ENCODE data around the gene SCNN1B.

The SCNN1B gene

GRCh38 chr16:23406024-23406423 lies 103.9 kb downstream of the SCNN1B start:
- no peak for TF ChIP-seq CTCF (conservative IDR thresholded peaks at IDR 0.05; ENCODE audit: low read depth, low read length)

DNA sequence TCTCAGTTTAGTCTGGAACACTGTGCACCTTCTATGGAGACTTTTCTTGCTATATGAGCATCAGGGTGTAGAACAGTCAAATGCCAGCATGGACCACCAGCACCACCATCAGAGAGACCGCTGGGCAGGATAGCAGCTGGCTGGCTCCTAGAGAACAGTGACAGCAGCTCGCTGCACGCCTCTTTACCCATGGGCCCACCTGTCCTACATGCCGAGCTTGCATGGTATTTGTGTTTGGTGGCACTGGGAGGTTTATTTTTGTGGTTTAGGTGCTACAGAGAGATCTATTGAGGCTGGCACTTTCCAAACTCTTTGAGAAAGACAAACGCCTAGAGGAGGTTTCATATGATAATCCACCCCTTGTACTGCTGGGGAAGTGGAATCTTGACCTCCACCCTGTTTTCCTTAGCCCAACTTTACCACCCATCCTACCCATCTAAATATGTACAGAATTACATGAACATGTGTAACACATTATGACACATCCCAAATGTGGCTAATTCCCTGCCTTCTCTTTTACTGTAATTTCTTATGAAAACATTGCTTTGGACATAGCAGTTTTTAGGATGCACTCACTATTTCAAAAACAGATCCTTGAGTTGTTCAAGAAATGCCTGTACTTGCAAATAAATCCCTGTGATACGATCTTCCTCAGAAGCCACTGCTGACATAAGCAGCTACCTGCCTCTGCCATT lies 104.6 kb downstream of the SCNN1B start:
- TF ChIP-seq CTCF (conservative IDR thresholded peaks at IDR 0.05; ENCODE audit: low read depth, low read length) = no peak
- no peak overlapping the region for H3K4me3 ChIP-seq (ENCODE audit: low read depth, low read length)
- DNase-seq (ENCODE audit: low read depth) = no peak

More at GRCh38 chr16:23406024-23406423, 103.9 kb downstream of the SCNN1B start:
- no peak overlapping the region for H3K4me3 ChIP-seq (ENCODE audit: low read depth, low read length)
- no peak for DNase-seq (ENCODE audit: low read depth)

GRCh38 chr16:23407436-23408127 lies 105.5 kb downstream of the SCNN1B start:
- no peak overlapping the region for H3K4me3 ChIP-seq (ENCODE audit: low read depth, low read length)
- TF ChIP-seq CTCF (conservative IDR thresholded peaks at IDR 0.05; ENCODE audit: low read depth, low read length) = no peak
- DNase-seq (ENCODE audit: low read depth) = no peak

GRCh38 chr16:23408242-23408822 lies 106.2 kb downstream of the SCNN1B start:
- no peak overlapping the region for H3K4me3 ChIP-seq (ENCODE audit: low read depth, low read length)
- no peak for TF ChIP-seq CTCF (conservative IDR thresholded peaks at IDR 0.05; ENCODE audit: low read depth, low read length)
- no peak for DNase-seq (ENCODE audit: low read depth)

GRCh38 chr16:23408823-23409298 lies 106.8 kb downstream of the SCNN1B start:
- TF ChIP-seq CTCF (conservative IDR thresholded peaks at IDR 0.05; ENCODE audit: low read depth, low read length) = no peak
- H3K4me3 ChIP-seq (ENCODE audit: low read depth, low read length) = no peak overlapping the region
- peak; percentile 24 for DNase-seq (ENCODE audit: low read depth)

DNA sequence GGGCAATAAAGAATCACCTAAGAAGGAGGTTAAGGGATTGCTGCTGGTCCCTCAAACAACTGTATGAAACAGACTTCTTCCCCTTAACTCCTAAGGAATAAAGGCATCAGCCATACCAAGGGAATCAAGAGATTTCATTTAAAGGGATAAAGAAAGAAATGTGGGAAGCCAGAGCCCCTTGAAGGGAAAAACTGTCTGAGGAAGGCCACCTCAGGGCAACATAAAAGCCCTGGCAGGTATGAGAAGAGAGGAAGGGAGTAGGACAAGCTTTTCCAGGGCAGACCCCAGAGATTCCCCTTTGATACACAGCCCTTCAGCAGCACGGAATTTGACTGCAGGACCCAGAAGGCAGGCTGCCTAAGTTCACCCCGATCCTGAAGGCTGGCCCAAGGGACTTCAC lies 107.4 kb downstream of the SCNN1B start:
- no peak for DNase-seq (ENCODE audit: low read depth)
- no peak for TF ChIP-seq CTCF (conservative IDR thresholded peaks at IDR 0.05; ENCODE audit: low read depth, low read length)
- H3K4me3 ChIP-seq (ENCODE audit: low read depth, low read length) = no peak overlapping the region
